ENCODE data around the gene LSM4.
A peak's percentile ranks its signal among the peaks of the same experiment; 100 is the strongest.
"Not testable (repeated sequence)": the region's sequence is repeated elsewhere in the genome, so short reads cannot be mapped to it uniquely, and the experiment has no call there.

LSM4 gene

GRCh38 chr19:18351544-18351943 lies 28.7 kb upstream of the LSM4 start:
- DNase-seq (ENCODE audit: insufficient read length) (no peak), FAIRE-seq (no peak)
- no peak for TF ChIP-seq POLR2A (IDR thresholded peaks at IDR 0.05; ENCODE audit: low read depth, low read length)
- no peak for TF ChIP-seq POLR2AphosphoS5 (IDR thresholded peaks at IDR 0.05; ENCODE audit: low read depth, low read length)
- TF ChIP-seq TAF1 (IDR thresholded peaks at IDR 0.05; ENCODE audit: borderline replicate concordance, low read depth, low read length), result no peak

DNA sequence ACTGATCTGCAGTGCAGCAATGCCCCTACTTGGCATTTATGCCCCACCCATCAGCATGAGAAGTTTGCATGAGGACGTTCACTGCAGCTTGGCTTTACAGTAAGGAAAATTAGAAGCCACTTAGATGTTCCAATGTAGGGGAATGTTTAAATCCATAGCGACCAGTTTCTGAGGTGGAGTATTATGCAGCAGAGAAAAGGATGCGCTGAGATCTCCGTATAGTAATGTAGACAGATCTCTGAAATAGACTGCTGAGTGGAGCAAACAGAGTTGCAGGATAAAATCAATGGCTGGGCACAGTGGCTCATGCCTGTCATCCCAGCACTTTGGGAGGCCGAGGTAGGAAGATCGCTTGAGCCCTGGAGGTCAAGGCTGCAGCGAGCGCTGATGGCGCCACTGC lies 27.6 kb upstream of the LSM4 start:
- TF ChIP-seq POLR2A (IDR thresholded peaks at IDR 0.05; ENCODE audit: low read depth, low read length) (no peak), TAF1 (IDR thresholded peaks at IDR 0.05; ENCODE audit: borderline replicate concordance, low read depth, low read length) (no peak), POLR2AphosphoS5 (IDR thresholded peaks at IDR 0.05; ENCODE audit: low read depth, low read length) (no peak)

DNA sequence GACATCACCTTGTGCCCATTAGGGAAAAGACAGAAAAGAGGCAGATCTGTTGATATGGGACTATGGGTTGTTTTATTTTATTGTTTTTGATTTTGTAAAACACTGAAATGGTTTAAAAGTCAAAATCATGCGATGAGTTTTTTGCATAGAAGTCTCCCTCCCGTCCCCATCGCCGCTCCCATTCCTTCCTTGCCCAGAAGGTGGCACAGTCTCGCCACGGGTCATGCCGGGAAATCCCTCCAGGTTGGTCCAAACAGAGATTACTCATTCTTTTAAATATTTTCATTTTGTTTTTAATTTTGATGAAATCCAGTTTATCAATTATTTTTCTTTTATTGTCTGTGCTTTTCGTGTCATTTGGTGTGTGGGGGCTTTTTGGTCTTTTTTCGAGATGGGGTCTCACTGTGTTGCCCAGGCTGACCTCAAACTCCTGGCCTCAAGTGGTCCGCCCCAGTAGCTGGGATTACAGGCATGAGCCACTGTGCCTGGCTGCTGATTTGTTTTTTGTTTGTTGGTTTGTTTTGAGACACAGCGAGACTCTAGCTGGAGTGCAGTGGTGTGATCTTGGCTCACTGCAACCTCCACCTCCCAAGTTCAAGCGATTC lies 26.8 kb upstream of the LSM4 start:
- DNase-seq (ENCODE audit: insufficient read length) (no peak), FAIRE-seq (no peak)
- no peak for TF ChIP-seq POLR2A (IDR thresholded peaks at IDR 0.05; ENCODE audit: low read depth, low read length)
- no peak for TF ChIP-seq TAF1 (IDR thresholded peaks at IDR 0.05; ENCODE audit: borderline replicate concordance, low read depth, low read length)
- TF ChIP-seq POLR2AphosphoS5 (IDR thresholded peaks at IDR 0.05; ENCODE audit: low read depth, low read length), result no peak

More for the DNA sequence above, 27.6 kb upstream of the LSM4 start:
- FAIRE-seq (no peak), DNase-seq (ENCODE audit: insufficient read length) (no peak)

DNA sequence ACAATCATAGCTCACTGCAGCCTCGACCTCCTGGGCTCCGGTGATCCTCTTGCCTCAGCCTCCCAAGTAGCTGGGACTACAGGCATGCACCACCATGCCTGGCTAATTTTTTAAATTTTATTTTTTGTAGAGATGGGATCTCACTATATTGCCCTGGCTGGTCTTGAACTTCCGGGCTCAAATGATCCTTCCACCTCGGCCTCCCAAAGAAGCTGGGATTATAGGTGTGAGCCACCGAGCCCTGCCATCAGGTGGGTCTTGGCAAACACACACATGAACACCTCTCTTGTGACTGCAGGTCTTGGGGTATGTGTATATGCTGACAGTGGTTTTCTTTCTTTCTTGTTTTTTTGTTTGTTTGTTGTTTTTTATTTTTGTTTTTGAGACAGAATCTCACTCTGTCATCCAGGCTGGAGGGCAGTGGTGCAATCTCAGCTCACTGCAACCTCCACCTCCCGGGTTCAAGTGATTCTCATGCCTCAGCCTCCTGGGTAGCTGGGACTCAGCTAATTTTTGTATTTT lies 26.0 kb upstream of the LSM4 start:
- not testable (repeated sequence) for DNase-seq (ENCODE audit: insufficient read length); FAIRE-seq

GRCh38 chr19:18348171-18348570 lies 25.3 kb upstream of the LSM4 start:
- DNase-seq (ENCODE audit: insufficient read length), result no peak
- TF ChIP-seq TAF1 (IDR thresholded peaks at IDR 0.05; ENCODE audit: borderline replicate concordance, low read depth, low read length) (no peak), POLR2A (IDR thresholded peaks at IDR 0.05; ENCODE audit: low read depth, low read length) (no peak), POLR2AphosphoS5 (IDR thresholded peaks at IDR 0.05; ENCODE audit: low read depth, low read length) (no peak)
- FAIRE-seq, result no peak

- TF ChIP-seq POLR2A (IDR thresholded peaks at IDR 0.05; ENCODE audit: low read depth, low read length) (no peak), TAF1 (IDR thresholded peaks at IDR 0.05; ENCODE audit: borderline replicate concordance, low read depth, low read length) (no peak), POLR2AphosphoS5 (IDR thresholded peaks at IDR 0.05; ENCODE audit: low read depth, low read length) (no peak)
- DNase-seq (ENCODE audit: insufficient read length) (no peak), FAIRE-seq (no peak)
Measured at GRCh38 chr19:18346091-18346490, 23.2 kb upstream of the LSM4 start.

GRCh38 chr19:18345296-18345695 lies 22.4 kb upstream of the LSM4 start:
- FAIRE-seq (no peak), DNase-seq (ENCODE audit: insufficient read length) (no peak)
- TF ChIP-seq POLR2AphosphoS5 (IDR thresholded peaks at IDR 0.05; ENCODE audit: low read depth, low read length) (no peak), TAF1 (IDR thresholded peaks at IDR 0.05; ENCODE audit: borderline replicate concordance, low read depth, low read length) (no peak), POLR2A (IDR thresholded peaks at IDR 0.05; ENCODE audit: low read depth, low read length) (no peak)

DNA sequence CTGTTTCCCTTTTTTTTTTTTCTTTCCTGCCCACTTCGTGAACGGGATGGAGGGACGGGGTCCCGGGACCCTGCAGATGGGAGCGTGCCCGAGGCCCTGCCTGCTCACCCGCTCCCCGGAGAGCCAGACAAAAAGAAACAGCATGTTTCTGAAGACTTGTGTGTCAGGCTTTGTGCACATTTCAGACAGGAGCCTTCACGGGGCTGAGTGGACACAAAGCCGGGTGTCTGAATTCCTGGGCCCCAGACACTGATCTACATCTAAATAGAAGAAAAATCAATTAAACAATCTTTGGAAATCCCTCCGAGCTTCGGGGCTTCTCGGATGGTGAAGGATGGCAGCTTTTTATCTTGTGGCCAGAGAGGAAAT lies 21.7 kb upstream of the LSM4 start:
- no peak for TF ChIP-seq TAF1 (IDR thresholded peaks at IDR 0.05; ENCODE audit: borderline replicate concordance, low read depth, low read length)
- TF ChIP-seq POLR2A (IDR thresholded peaks at IDR 0.05; ENCODE audit: low read depth, low read length), result no peak
- no peak for TF ChIP-seq POLR2AphosphoS5 (IDR thresholded peaks at IDR 0.05; ENCODE audit: low read depth, low read length)
- no peak for FAIRE-seq
- DNase-seq (ENCODE audit: insufficient read length), result no peak

- TF ChIP-seq POLR2A (IDR thresholded peaks at IDR 0.05; ENCODE audit: low read depth, low read length), result no peak
- TF ChIP-seq POLR2AphosphoS5 (IDR thresholded peaks at IDR 0.05; ENCODE audit: low read depth, low read length), result no peak
- no peak for TF ChIP-seq TAF1 (IDR thresholded peaks at IDR 0.05; ENCODE audit: borderline replicate concordance, low read depth, low read length)
- no peak for FAIRE-seq
Measured at GRCh38 chr19:18342090-18342632, 19.3 kb upstream of the LSM4 start.

GRCh38 chr19:18340990-18341868 lies 18.4 kb upstream of the LSM4 start:
- TF ChIP-seq POLR2A (IDR thresholded peaks at IDR 0.05; ENCODE audit: low read depth, low read length) (peak; percentile 36; the same call in 1 of the 2 replicates), POLR2AphosphoS5 (IDR thresholded peaks at IDR 0.05; ENCODE audit: low read depth, low read length) (no peak), TAF1 (IDR thresholded peaks at IDR 0.05; ENCODE audit: borderline replicate concordance, low read depth, low read length) (no peak)
- FAIRE-seq, result peak; percentile 89
- peak; percentile 80 for DNase-seq (ENCODE audit: insufficient read length)

More at GRCh38 chr19:18342090-18342632, 19.3 kb upstream of the LSM4 start:
- no peak for DNase-seq (ENCODE audit: insufficient read length)

DNA sequence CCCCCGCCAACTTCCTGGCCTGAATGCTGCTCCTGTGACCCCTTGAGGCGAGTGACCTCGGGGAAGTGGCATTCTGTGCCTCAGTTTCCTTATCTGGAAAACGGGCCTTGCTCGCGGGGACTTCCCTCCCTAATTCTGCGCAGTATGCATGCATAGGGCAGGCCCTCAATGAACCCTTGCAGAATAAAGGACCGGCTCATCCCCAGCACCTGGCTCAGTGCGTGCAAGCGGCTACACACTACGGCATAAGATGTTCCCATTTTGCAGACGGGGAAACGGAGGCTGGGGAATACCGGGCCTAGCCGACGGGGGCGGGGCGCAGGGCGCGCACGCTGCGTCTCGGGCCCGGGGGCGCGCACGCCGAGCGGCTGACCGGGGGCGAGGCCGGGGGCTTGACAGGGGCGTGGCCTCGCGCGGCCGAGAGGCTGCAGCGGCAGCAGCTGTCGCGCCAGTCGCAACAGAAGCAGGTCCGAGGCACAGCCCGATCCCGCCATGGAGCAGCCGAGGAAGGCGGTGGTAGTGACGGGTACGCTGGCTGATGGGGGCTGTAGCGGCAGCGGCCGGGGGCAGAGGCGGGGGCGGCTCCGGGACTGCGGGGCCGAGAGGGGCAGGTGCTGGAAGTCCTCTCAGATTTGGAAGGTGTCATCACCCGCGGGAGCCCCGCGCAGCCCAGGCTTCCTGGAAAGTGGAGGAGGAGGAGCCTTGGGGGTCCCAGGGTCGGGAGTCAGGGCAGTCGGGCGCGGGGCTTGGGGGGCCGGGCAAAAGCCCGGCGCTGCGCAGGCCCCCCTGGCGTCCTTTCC lies 17.5 kb upstream of the LSM4 start, which contains the start of gene PGPEP1:
Gene PGPEP1 (plus strand): TSS at position 409 of the 800 bp plus-strand sequence. CDS start 84 bp downstream, at position 493.
- DNase-seq (ENCODE audit: insufficient read length) (peak; percentile 87), FAIRE-seq (peak; percentile 93)
- TF ChIP-seq POLR2AphosphoS5 (IDR thresholded peaks at IDR 0.05; ENCODE audit: low read depth, low read length) (no peak), POLR2A (IDR thresholded peaks at IDR 0.05; ENCODE audit: low read depth, low read length) (peak; percentile 54; the same call in 1 of the 2 replicates)

All from GM12892 (cell line).